Measurements from ENCODE around the gene SEMA6A.

Gene SEMA6A

DNA sequence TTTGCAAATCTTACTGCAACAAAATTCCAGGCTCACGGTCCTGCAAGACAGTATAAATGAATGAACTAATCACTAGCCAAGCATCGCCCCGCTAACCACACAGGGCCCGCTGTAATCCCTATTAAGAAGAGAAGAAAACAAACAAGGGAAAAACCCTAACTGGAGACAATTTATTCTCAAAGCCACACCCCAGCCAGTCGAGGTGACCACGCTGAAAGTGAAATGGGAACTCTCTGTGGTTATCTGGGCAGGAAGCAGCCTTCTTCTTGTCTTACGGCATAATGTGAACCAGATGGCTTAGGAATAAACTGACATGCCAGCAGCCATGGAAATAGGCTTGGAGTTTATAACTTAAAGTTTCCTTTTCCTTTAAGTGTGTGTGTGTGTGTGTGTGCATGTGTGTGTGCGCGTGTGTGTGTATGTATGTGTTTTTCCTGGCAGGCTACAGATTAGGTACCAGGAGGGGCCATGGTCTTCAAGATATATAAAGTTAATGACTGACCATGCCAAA is 120.2 kb downstream of the SEMA6A start:
- peak; percentile 47 for DNase-seq

DNA sequence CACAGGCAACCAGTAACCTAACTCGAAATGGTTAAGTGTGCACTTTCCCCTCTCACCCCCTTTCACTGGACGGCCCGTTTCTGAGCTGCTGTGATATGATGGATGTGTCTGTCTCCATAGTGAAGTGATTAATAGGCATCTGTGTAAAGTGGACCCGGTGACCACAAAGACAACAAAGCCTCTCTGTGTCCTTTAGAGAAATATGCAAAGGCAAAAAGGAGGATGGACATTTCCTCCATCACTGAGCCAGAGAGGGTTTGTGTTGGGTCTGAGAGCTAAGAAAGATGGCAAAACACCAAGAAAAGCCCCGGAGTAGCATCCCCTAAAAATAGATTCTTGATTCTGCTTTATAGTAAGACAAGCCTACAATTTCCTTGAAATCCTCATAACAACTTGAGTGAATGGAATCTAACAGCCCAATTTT is 120.6 kb downstream of the SEMA6A start:
- DNase-seq, result no peak

DNA sequence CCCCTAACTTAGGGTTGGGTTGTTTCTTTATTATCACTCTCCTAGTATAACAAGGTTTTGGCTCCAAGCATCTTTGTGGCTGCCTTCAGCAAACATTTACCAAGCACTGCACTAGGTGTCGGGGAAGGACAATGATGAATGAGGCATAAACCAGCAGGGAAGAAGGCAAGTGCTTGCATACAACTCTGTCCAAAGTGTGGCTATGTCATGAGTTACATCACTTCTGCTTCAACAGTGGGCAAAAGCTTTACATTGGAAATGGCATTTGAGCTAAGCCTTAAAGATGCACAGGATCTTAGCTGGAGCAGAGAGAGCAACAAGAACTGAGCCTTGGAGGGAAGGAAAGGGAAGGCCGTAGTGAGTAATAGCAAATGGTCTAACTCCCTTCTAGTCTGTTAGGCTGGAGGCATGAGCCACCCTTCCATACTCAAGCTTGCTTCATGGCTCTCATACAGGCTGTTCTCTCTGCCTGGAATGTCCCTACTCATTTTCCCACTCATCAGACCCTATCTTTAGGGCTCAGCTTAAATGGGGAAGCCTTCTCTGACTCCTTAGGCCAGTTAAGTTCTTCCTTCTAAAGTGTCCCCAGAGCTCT is 121.8 kb downstream of the SEMA6A start:
- DNase-seq, result no peak

DNA sequence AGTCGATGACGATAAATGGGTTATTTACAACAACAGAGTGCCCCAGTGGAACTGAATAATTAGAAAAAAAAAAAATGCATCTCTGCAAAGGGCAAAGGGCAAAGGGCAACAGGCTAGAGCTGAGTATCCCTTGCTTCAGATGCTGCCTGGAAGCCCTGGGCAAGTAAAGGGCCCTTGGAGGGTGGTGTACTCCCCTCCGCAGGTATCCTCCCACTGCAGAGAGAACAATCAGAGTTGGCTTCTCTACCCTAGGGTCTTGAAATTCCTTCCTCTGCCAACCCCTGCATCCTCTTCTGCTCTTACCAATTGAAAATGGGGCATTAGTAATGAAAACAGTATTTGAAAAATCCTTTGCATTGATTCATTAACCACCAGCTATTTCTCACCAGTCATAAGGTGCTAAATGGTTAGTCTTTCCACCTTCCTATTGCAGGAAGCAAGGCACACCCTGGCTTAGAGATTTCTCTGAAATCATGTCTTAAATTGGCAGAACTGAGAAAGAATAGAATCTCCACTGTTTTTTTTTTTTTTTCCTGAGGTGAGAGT is 122.6 kb downstream of the SEMA6A start:
- no peak for DNase-seq

DNA sequence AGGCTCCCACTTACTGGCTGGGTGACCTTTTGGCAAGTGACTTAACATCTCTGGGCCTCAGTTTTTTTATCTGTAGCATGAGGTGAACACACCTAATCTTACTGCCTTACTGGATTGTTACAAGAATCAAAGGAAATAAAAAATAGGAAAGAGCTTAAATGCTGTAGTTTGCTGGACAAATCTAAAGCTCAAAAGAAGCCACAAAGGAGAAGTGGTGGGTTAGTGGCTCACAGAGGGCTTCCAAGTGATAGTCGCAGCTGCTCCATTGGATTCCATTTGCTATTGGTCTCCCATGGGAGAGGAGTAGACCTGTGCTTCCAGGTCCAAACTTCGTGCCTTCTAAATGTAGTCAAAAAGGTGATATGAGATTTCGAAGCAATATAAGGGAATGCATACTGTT is 123.6 kb downstream of the SEMA6A start:
- DNase-seq, result no peak

DNA sequence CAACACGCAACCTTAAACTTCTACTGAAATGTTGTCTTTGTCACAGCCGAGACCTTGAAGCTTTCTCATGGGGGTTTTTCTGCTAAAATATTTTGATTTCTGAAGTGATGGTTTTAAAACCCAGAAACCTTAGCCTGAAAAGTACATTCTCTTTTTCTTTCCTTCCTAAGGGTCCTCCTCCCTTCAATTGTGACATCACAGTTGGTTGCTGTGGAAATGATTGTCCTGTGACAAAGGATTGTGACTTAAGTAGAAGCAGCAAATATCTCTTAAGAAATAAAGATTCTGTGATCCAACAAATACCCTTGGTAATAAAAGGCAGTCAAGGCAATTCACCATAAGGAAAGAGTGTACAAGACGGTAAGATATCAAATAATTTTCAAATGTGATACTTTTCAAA is 125.2 kb downstream of the SEMA6A start:
- DNase-seq, result no peak

DNA sequence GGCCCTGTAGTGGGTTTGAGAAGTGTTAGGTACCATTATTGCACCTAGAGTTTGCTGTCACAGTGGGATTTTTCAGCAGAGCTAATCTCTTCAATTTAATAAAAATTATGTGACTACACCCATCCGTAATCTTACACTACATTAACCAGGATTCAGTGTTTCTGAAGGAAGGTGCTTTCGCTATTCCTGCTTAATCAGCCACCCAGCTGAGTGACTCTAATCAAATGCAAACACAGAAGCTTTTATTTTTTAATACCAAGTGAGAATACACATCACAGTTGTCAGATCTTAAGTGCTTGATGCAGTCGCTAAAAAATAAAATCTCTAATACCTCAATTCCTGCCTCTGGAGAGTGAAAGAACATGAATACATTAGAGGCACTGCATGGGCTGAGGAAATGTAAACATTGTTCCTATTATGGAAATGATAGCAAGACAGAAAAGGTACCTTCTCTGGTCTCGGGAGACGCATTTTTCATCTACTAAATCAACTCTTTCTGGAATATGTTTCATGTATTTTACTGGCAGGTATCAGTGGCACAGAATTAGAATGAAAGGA is 125.7 kb downstream of the SEMA6A start:
- no peak for DNase-seq

DNA sequence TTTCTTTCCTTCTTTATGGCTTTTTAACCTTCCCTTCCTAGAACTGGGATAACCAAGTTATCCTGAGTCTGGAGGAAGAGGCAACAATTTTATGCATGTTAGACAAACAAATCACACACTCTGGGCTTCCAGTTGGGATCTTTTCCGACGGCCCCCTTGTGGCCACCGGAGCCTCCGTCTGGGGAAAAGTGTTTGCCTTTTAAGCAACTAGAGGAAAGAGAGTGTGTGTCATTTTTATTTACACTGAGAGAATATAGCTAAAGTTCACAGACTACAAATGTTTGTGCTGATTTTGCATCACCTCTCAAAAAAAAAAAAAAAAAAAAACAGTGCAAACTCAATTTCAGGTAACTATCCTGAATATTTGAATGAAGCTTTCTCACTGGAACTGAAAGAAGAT is 126.2 kb downstream of the SEMA6A start:
- no peak for DNase-seq

DNA sequence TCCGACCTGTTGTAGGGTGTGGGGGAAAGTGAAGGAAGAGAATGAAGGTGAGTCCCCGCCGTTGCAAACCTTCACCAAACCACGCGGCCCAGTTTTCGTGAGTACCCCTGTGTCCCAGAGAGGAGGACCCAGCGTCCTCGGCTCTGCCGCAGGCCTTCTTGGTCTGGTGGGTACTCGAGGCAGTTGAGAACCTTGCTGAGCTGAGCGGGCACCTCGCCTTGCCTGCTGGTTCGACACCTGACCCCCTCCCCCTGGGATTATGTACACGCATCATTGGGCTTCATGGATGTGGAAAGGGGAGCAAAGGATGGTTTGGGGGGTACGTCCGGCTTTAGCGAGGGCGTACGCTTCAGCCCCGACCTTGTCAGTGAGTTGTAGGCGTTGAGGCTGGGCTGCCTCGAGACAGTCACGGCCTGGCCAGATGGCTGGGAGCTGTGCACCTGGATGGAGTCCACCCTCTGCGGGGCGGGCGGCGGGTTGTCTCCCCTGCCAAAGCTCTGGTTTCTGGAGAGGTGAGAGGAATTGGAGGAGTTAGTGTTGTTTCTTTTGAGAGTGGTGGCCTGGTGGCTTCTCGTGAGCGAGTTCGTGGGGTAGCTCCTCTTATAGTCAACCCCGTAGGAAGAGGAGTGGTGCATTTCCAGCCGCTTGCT is 128.1 kb downstream of the SEMA6A start:
- no peak for DNase-seq

DNA sequence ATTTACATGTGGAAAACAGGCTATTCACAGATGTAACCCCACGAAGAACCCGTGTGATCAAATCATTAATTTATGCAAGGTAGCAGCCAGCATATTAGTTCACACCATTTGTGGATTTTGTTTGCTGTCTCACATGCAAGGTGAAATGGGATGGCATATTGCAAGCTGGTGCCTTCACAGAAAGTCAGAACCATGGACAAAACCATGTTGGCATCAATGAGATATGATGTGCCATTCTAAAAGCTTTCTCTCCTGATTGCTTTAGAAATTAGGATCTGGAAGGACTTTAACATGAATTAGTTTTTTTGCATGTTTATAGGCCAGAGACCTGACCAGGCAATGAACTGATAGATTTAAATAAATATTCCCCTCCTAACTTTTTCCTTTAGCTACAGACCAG is 129.3 kb downstream of the SEMA6A start:
- no peak for DNase-seq

DNA sequence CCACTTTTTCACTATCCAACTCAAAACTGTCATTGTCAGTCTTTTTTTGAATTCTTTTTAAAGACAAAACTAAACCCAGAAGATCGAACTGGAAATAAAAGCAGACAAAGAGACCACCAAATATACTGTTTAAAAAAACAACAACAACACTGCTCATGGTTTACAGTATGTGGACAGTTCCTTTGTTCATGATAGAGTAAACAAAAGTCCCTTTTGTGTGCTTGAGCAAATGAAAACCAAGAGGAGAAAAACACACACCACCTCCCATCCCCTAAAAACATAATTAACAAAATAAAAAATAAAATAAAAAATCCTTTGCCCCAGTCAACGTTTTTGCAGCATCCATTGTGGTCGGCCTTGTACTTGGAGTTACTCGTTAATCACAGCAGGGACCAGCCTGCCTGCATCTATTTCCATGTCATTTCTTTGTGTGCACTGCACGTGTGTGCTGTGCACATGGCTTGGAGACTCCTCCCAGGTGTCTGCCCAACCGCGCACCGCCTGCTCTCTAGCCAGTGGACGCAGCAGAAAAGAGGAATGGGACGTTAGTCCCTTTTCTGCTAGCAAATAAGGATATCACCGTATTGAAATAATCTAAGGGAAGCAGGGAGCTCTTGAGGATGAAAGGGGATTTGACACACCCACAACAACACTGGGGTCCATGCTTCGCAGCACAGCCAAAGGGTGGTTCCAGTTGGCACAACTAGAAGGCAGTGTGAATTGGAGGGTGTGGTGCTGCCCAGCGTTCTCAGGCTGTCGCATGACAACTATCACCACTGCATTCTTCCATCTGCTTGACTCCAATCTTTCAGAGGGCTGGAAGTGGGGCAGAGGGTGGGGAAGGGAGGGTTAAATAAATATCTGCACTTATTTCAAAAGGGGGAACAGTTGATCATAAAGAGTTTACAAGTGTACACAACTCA is 130.0 kb downstream of the SEMA6A start:
- DNase-seq, result peak; percentile 21

DNA sequence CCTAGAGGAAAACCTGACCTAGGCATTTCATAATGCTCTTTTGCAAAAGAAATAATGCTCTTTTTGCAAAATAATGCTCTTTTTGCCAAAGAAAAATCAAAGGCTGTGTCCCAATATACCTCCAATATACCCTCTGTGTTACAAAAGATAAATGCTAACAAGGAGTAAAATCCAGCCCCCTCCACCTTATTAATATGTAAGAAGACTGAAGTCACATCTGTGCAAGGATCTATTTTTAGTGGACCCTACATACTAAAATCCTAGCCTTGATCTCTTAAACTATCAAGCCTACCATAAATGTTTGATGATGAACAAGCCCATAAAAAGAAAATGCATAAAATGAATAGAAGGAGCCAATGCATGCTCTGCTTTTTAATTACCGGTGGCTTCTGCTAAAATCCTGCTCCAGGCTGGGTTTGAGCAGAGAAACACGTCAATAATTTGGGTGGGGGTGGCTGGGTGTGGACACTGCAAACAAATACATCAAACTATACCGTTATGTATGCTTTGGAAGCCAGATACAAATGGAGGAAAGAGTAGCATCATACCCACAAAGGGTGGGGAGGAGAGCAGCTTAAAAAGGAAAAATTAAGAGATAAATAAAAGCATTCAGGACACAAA is 131.6 kb downstream of the SEMA6A start:
- no peak for DNase-seq

DNA sequence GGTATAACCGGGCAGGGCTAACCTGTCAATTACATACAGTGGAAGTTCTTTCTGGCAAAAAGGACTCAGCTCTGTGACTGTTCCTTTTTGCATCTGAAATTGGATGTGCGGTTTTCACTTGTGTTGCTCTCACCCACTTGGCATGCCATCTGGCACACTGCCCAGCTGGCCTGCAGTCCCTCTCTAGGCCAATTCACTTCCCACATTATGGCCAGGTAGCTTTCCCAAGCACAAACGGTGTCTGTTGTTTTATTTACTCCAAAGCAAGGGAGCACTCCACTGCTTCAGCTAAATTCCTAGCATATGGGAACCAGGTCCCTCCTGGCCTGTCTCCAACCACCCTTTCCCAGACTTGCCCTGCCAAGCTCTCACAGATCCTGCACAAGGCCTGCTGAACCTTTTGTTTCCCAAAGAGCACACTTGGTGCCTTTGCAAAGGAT is 132.5 kb downstream of the SEMA6A start:
- no peak for DNase-seq

DNA sequence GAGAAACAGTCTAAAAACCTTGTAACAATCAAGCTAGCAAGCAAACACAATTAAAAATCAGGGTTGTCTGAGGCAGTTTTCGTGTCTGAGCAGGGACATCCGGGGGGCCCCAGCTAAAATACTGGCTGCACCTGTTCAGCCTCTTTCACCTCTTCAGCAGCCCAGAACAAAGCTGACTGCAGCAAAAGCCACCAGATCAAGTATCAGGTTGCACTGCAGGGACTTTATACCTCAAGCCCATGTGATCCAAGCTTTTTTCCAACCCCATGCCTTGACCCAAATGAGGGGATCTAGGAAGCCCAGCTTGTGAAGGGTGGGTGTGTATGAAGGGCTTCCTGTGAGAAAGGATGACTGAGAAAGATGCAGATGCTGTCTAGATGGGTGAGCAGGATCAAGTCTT is 133.4 kb downstream of the SEMA6A start:
- no peak for DNase-seq

DNA sequence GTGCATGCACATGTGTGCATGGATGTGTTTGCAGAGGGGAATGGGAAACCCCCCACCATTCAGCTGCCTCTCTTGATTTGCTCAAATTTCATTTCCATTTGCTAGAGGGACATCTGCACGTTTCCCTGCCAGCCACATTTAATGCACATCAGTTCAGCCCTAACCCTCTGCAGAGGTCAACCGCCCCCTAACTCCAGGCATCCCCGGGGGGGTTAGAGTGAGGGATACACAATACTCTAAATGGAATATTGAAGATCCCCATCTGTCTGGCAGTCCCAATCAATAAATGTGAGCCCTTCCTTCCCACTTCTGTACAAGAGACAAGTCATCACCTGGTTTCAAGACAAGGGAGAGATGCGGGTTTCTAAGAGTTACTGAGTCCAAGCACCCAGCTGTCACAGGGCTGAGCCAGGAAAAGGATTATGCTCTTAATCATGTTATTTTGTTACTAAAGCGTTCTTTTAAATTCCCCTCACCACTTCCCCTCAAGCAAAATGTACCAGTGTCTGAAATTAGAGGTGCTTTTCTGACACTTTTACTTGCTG is 134.1 kb downstream of the SEMA6A start:
- DNase-seq, result no peak

DNA sequence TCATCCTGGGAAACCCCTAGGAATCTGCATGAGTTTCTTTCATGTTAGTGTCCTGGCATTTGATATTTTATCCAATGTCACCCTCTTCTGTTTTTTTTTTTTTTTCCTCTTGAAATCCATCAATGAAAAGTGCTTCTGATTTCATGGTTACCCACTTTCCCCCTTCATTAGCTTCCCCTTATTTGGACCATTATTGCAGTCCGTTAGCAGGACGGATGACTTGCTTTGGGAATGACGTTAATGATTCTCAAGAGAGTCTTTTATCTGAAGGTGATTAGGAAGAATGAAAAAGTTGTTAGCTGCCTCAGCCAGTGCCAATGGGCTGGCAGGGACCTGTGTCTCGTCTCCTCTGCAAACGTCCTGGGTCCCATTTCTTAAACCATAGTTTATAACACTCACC is 134.7 kb downstream of the SEMA6A start:
- no peak for DNase-seq

DNA sequence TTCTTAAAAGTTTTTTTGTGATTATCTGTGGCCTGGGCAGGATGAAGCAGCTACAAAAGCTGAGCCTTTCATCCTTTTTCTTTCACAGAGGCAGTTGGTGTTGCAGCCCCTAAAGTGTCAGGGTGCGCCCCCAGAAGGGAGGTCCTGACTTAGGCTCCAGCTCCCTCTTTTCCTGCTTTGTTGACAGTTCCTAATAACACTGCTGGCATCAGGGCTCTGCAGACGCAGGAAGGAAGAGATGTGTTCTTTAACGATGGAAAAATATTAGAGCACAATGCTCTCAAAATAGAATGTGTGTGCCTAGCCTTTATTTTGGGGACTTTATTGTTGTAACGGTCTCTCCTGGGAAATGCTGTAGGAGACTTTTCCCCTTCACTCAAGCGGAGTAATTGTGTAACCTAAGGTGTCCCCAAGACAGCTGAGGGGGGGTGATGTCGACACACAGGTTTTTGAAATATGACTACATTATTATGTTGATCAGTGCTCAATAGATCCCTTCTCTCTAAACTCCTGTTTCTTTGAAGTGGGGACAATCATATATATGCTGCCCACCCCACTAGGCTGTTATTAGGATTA is 135.6 kb downstream of the SEMA6A start:
- no peak for DNase-seq

DNA sequence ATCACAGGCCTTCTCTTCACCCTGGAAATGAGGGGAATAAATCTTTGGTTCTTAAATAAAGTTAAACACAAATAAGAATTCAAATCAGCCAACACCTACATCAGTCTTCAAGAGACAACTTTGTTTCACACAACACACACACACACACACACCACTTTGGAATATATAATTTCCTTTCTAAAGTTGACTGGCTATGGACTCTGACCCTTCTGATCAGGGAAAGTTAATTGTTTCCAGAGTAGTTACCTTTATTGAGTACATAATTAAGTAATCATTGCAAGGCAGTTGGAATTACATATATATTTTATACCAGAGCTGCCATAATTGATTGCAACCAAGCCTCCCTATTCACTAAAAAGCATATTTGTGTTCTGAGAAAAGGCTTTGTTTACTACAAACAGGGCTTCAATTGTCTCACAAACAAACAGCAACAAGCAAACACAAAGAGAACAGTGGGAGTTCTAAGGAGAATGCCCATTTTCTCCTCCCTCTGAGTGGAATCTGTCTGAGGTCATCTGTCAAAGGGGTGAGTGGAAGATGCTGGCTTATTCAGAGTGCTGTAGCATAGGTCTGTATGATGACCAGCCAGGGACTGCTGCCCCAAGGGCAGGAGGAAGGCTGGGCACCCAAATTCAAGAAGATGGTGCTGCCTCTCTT is 136.6 kb downstream of the SEMA6A start:
- no peak for DNase-seq

DNA sequence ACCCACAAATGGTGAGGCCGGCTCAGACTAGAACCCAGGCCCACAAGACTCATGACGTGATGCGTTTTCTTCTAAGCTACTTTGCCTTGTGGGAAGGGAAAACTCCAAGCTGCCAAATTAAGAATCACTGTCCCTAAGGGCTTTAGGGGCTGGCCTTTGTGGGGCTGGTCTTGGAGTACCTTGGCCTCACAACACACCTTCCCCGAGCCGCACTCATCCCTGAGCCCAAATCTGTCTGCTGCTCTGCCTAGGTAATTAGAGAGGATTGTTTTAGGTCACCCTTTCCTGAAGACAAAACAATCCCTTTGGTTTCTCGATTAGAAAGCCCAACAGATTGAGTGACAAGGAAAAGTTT is 137.3 kb downstream of the SEMA6A start:
- no peak for DNase-seq

DNA sequence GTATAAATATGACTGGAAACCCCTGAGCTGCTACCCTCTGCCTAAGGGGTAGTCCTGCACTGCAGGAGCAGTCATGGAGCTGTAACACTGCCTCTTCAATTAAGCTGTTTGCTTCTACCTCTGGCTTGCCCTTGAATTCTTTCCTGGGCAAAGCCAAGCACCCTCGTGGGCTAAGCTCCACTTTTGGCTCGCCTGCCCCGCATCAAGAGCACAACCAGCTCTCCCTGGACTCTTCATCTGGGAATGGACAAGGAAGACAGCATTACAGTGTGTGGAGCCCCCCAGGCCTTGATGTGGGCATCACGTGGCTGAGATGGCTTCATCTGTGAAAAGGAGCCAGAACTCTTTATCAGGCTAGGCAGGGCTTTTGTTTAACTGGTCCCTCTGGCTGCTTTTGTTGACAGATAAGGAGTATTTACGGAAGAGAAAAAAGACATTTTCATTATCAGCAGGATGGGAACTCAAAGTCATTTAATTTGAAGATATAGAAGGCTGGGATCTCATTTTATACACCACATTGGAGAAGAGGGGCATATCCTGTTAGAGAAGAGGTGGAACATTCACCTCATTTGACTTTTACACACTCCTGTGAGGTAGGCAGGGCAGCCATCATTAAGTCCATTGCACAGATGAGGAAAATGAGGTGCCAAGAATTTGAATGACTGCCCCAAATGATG is 137.8 kb downstream of the SEMA6A start:
- DNase-seq, result peak; percentile 90

DNA sequence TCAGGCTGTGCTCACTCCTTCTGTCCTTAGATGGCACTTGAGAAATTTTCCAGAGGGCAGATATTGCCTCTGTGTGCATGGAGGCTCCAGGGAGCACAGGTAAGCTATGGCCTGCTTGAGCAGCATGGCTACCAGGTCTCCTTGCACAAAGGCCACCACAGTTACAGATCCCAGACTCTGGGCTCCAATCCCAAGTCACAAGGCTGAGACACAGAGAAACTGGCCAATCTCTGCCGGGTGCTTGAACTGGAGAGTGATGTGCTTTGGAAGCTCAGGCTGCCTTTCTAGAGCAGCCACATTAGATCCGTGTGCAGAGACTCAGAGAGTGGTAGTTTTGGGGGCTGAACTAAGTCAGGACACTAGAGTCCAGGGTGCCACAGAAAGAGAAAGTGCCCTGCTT is 145.7 kb downstream of the SEMA6A start:
- DNase-seq, result no peak
